Panc1 (cell line): ENCODE data around the gene FOXM1.
A peak's percentile ranks its signal among the peaks of the same experiment; 100 is the strongest.

Experiments used
- CTCF ChIP-seq: fragments of 450-650 bp; IDR thresholded peaks from 2 replicates; pipeline ENCODE4 v1.5.1; 2017; ENCODE audit warnings: mild to moderate bottlenecking
- POLR2AphosphoS5 ChIP-seq: IDR thresholded peaks from 2 replicates; pipeline ENCODE4 v1.6.1; 2012; ENCODE audit warnings: mild to moderate bottlenecking, low read depth, low read length, moderate library complexity
- REST ChIP-seq, 2 experiments: IDR thresholded peaks; 2 replicates each; pipeline ENCODE4 v1.6.1; 2011 to 2012; ENCODE audit warnings: low read depth in 2 of 2, control low read depth in 1 of 2, low read length in 1 of 2, mild to moderate bottlenecking in 1 of 2, moderate library complexity in 1 of 2; ENCODE audit not compliant: insufficient read depth in 1 of 2
- SIN3A ChIP-seq: IDR thresholded peaks from 2 replicates; pipeline ENCODE4 v1.6.1; 2012; ENCODE audit warnings: low read depth, mild to moderate bottlenecking, low read length, moderate library complexity, borderline replicate concordance; ENCODE audit not compliant: insufficient read depth
- TCF7L2 ChIP-seq: IDR thresholded peaks from 2 replicates; pipeline ENCODE4 v1.6.1; 2011; ENCODE audit warnings: mild to moderate bottlenecking, low read depth, low read length, inconsistent platforms

- TF ChIP-seq REST (IDR thresholded peaks at IDR 0.05; ENCODE audit: insufficient read depth in 1 of 2, low read depth in 2 of 2, low read length in 1 of 2) (no peak), CTCF (no peak), POLR2AphosphoS5 (peak; percentile 45; the same call in 1 of the 2 replicates), SIN3A (peak; percentile 65; the same call in 1 of the 2 replicates), TCF7L2 (no peak)
Measured at GRCh38 chr12:2890388-2891239, 13.6 kb upstream of the FOXM1 start, which contains the start of gene TULP3.
